GM21423 (cell line): Measurements from ENCODE around the gene ZNF618.

ENCODE experiments used
- ATAC-seq: cut with Tn5 transposase; IDR thresholded peaks from one replicate; pipeline ENCODE4 v1.9.1; 2021; ENCODE audit warnings: mild to moderate bottlenecking, moderate library complexity; ENCODE audit not compliant: unreplicated experiment

ZNF618 gene

DNA sequence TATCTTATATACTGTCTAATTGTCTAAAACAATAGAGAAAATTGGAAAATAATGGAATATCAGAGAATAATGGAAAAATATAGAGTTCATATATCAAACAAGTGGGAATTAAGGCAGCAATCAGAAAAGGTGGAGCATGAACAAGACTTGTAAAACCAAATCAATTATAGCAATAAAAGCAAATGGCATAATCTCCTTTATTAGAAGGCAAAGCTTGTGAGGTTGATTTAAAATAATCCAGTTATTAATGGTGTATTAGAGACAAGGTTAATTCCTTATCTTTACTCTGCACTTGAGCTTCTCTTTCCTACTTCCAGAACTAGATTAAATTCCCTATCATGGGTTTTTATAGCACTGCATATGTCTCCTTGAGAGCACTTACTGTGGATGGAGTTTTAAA is 137.9 kb downstream of the ZNF618 start:
- no peak for ATAC-seq

DNA sequence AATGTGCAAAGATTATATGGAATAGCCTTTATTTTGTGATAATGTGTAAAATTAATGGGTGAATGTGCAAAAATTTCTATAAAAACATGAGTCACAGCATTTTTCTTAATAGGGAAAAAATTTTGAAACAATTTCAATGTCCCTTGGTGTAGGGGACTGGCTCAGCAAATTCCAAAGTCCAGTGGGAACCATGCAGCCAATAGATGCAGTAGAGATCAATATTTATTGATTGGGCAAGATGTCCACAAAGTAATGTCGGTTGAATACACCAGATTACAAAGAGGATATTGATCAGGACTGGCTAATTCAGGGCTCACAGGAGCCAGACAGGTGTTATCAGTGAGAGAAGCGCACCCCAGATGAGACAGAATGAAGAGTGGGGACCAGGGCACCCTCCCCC is 139.5 kb downstream of the ZNF618 start:
- no peak for ATAC-seq

DNA sequence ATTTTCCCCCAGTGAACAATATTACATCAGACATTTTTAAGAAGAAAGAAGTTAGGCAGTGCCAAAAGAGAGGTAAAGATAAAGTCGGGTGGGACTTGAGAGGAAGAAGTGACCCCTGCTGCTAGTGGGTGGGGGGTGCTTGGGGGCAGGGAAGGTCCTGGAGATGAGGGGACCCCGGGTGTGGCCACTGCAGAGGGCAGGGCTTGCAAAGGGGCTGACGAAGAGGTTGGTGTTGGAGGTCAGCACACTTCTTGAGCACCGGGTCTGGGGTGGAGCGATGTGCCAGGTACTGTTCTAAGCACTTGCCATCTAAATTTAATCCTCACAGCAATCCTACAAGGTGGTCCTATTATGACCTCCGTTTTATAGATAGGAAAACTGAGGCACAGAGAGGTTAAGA is 140.0 kb downstream of the ZNF618 start:
- no peak for ATAC-seq

DNA sequence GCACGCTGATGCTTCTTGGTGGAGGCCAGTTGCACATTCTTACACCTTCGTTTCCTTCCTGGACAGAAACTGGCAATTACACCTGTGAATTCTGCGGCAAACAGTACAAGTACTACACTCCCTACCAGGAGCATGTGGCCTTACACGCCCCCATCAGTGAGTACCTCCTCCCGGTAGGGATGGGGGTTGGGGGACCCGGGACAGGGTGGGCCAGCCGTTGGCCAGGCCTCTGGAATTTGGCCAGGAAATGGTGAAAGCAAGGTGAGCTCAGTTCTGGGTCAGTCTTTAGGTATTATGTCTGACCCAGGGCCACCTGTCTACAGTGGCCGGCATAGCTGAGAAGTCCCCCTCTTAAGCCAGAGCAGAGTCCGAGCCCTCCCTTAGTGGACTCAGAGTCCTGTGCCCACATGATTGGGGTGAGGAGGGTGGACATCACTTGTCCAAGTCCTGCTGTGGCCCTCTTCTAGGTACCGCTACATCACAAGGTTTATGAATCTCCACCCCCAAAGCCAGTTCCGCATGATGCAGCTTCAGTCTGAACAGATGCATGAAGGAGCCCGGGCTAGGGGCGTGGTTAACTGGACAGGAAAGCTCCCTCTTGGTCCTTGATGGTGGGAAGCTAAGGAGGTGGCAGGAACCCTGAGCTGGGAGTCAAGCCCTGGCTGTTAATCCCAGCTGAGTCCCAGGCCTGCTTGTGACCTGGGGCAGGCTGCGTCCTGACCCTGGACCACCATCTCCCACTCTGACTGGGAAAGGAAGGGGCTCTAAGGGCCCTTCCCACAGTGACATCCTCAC is 140.7 kb downstream of the ZNF618 start:
- ATAC-seq = no peak

DNA sequence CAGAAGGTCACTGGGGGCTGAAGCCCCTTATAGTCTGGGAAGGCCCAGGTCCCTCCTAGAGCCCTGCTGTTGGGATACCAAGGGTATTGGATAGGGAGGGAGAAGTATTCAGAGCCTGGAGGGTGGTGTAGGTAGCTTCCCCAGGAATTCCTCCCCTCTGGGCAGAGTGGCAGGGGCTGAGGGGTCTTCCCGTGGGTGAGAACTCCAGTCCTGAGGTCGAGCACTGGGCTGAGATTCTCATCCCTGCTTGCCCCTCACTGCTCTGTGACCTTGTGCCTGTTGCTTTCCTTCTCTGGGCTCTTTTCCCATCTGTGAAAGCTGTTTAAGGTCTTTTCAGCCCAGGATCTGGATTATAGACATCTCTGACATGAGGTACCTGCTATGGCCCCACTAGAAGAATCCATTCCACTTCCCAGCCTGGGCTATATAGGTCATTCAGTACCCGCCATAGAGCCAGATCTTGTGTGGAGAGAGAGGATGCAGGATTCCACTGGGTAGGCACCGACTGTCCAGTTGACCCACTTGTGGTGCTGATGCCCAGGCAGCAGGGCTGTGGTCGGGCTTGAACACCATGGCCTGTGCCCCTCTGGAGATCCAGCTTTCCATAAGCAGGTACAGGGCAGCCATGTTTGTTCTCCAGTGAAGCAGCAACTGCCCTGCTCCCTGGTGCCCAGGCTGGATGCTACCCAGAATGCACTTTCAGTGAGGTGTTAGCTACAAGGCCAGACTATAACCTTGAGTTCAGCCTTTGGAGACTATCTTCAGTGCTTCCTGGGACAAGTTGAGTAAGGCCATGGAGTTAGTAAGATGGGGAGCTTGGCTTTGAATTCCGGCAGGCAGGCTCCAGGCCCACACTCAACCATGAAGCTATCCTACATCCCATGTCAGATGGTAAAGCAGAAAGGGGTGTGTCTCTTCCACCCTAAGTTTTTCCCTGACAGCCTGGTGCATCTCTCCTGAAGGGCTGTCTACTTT is 141.9 kb downstream of the ZNF618 start:
- no peak for ATAC-seq

DNA sequence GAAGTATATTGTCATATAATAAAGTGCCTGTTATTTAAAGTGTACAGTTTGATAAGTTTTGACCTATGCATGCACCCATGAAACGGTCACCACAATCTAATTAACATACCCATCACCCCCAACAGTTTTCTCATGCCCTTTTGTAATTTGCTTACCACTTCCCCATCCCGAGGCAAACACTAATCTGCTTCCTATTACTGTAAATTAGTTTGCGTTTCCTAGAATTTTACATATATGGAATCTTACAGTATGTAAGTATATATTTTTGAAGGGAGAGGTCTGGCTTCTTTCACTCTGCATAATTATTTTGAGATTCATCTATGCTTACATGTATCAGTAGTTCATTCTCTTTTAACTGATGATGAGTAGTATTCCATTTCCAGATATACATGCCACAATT is 145.5 kb downstream of the ZNF618 start:
- no peak for ATAC-seq

DNA sequence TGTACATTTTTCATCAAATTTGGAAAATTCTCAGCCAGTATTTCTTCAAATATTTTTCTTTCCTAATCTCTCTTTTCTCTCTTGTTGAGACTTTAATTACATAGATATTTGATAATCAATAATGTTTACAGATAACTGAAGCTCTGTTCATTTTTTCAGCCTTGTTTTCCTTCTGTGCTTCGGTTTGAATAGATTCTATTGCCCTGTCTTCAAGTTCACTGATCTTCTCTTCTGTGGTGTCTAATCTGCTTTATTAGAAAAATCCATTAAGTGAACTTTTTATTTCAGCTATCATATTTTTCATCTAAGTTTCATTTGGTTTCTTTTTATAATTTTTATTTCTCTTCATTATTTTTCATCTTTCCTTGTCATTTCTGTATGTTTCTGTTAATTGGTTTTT is 147.9 kb downstream of the ZNF618 start:
- ATAC-seq = no peak

DNA sequence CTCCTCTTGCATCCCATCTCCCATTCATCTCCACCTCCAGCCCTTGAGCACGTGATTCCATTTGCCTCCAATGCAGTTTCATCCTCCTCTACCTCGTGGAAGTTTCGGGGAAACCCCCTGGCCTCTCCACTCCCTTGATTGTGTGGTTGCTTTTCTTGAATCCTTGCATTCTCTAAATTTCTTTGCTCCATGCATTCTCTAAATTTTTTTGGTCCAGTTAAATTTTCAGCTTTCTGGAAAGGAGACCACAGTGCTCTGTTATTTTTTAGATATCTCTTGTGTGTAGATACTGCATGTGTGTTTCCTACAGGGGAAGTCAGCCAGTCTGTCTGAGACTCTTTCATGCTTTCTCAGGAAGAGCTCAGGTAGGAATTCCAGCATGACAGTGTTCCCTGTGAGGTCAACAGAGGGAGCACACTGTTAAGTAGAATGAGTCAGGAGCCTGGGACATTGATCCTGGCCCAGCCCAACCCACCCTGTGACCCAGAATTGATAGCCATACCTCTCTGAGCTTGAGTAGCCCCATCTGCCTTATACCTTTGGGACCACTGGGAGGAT is 149.2 kb downstream of the ZNF618 start:
- no peak for ATAC-seq

DNA sequence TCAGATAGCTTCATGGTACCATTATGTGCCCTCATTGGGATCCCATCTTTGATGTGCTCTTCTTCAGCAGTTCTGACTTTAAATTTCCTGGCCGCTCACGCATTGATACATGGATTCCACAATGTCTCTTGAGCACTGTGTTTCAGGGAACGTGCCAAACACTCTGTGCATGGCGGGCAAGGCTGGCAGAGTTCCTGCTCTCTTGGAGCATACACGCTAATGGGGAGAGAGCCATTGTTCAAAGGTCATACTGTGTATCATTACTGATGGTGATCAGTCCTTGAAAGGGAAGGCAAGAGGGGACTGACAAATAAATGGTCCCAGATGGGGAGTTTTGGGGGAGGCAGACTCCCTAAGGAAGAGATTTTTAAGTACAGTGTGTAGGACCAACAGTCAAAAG is 149.7 kb downstream of the ZNF618 start:
- no peak for ATAC-seq

DNA sequence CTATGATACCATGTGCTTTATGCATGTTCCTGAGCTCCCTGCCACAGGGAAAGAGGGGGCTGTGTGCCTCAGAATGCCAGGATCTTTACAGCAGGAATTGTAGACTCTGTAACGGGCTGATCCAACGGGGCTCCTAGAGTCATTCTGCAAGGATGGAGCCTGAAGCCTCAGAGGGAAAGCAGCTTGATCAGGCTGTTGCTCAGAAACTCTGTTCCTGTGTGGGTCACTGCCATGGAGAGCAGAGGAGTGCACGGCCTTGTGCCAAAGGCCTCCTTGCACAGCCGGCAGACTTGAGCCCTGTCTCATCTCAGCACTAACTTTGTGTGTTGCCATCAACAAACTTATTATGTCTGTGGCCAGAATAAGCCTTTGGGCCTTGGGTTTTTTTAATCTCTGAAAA is 150.2 kb downstream of the ZNF618 start:
- no peak for ATAC-seq

DNA sequence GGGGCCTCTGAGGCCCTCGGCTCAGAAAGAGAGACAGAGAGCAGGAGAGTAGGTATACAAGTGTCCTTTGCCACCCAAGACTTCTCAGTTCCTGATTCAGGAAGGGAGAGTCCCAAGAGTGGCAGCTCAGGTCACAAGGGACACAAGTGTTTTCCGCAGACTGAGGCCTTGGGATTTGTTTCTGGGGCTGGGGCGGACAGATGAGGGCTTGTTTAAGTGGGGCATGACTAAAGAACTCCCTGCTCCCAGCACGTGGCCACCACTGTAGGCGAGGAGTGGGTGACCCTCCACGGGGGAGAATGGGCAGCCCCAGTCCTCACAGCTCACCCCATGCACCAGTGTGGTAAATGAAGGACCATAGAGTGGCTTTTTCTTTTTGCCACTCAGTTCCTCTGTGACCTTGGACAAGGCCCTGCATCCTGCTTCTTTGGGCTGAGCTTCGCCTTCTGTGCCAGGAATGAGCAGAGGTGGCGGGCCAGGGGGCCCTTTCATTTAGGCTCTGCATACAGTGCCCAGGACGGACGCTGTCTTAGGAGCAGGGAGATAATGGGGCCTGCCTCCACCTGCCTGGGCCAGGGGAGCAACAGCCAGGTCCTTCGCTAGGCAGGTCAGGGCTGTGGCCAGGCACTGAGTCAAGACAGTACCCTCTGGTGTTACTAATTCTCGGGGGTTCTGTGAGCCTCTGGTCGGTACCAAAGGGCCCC is 151.2 kb downstream of the ZNF618 start:
- no peak for ATAC-seq

DNA sequence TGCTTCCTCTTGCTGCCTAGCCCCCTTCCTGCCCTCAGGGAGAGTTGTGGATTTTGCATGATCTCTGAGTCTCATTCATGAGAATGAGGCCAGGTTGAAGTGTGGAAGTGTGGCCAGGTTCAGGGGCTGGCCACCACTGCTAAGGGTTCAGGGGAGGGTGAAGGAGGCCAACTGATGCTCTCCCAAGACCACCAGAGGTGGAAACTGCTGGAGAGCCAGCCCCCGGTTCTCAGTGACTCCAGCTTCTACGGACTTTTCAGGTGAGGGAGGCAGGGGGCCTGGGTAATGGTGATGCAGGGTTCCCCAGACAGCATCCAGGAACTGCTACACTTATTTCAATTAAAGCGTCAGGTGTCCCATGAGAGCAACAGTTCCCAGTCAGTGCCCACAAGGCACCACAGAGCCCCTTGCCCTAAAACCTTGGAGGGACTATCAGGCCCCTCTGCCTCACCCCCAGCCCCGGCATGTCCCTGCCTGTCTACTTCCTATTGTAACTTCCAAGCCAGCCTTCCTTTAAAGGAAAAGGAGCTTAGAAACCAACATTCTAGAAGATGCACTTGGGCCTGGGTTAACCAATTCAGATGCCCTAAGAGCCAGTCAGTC is 151.9 kb downstream of the ZNF618 start:
- no peak for ATAC-seq

DNA sequence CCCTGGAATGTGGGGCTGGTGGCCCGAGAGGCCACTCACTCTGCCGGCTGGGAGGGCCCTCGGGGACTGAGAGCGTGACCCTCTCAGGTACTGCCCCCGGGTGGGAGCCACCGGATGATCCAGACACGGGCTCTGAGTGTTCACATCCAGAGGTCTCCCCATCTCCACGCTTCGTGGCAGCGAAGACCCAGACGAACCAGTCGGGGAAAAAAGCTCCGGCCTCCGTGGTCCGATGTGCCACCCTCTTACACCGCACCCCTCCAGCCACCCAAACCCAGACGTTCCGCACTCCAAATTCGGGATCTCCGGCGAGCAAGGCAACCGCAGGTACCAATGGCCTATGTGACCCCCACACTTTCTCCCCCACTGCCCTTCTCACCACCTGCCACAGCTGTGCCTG is 152.5 kb downstream of the ZNF618 start:
- ATAC-seq = no peak

DNA sequence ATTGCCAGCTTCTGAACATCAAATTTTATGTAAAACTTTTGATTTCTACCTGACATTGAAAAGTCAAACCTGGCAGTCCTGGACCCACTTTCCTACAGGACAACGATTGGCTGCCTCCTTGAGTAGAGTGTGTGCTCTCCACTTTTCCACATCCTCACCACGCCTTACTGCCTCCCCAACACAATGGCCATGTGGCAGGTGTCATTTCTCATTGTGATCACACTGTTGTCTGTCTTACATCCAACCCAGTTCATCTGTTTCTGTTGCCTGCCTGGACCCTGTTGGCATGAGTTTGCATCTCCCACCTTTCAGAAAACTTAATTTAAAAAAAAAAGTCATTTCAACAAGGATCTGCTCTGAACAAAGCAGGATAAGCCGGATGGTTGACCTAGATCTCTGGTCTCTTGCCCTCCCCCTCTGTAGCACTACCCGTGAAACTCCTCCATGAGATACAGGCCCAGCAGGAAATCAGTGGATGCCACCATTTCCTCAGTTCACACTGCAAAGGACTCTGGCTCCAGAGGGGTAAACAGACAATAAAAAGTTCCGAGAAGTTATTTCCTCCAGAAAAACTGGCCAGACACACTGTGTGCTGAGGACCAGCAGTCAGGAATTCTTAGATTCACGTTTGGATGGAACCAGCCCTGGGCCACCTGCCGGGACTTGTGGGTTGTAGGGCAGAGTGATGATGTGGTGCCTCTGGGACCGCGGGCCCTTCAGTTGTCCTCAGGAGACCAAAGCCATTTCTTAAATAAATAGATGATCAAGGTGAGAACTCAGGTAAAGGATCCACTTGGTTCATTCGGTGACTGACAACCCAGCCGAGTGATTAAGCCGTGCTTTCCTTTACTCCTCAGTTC is 153.4 kb downstream of the ZNF618 start:
- no peak for ATAC-seq

DNA sequence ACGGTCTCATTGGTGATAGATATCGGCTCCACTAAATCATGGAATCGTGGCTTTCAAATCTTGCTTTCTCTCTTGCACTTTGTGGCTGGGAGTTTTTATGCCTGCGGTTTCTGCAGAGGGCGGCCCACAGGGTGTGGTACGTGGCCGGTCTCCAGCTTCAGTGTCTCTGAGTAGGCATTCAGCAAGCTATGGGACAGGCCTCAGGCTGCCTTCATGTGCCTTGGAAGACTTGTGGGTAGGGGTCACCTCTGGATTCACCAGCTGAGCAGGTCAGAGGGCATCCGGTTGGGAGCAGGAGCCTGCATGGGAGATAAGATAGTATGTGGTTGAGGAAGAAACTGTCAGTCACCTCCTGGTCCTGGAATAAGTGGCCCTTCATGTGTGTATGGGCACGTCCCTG is 154.3 kb downstream of the ZNF618 start:
- ATAC-seq = no peak

DNA sequence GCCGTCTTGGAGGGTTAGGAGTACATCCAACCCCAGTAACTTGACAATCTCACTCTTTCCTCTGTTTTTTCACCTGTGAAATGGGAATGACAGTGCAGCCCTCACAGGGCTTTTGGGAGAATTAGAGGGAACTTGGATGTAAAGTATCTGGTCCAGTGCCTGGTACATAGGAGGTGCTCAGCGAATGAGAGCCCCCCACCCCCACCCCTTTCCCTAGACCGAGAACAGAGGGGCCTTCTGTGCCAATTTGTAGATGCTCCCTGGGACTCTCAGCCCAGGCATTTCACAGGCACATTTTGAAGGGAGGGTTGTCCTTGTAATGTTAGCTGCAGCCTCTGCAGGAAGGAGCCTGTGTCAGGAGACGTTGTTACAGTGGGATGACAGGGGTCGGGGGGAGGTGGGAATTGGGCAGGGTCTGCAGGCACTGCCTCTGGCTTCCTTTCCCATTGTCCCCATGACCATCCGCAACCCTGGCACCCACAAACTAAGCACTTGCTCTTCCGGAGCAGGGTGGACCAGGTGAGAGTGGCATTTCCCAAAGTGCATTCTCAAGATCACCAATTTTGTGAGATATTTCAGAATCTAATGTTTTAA is 155.0 kb downstream of the ZNF618 start:
- no peak for ATAC-seq

DNA sequence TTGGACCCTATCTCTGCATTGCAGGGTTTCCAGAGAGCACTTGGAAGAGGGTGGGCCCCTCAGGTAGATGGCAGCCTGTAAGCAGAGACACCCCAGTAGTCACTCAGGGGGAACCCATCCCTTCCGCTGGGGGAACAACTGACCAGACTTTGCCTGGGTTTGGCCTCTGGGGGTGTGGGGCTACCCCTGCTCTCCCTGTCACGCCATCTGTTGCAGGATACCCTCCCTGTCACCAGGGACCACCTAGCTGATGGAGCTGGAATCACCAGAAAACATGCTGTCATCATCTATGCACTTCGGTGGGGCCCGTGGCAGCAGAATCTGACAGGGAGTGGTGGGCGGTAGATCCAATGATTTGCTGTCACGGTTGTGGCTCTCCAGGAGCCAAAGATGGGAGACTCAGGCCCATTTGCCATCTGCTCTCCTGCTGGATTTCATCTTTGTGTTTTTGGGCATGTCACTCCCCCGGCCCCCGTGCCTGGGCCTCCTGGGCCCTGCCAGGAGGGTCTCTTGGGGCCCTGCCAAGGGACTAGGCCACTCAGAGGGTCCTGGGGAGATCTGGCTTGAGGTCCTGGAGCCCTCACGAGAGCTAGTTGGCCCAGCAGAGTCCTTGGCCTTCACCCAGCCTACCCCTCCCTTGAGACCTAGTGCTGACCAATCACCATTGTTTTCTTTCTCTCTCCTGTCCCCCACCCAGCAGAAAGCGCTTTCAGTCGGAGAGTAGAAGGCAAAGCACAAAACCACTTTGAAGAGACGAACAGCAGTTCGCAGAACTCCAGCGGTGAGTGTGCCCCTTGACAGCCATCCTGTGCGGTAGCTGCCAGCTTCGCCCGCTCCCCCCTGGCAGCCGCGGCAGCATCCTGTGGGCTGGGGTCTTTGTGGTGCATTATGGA is 156.1 kb downstream of the ZNF618 start:
- ATAC-seq = no peak

DNA sequence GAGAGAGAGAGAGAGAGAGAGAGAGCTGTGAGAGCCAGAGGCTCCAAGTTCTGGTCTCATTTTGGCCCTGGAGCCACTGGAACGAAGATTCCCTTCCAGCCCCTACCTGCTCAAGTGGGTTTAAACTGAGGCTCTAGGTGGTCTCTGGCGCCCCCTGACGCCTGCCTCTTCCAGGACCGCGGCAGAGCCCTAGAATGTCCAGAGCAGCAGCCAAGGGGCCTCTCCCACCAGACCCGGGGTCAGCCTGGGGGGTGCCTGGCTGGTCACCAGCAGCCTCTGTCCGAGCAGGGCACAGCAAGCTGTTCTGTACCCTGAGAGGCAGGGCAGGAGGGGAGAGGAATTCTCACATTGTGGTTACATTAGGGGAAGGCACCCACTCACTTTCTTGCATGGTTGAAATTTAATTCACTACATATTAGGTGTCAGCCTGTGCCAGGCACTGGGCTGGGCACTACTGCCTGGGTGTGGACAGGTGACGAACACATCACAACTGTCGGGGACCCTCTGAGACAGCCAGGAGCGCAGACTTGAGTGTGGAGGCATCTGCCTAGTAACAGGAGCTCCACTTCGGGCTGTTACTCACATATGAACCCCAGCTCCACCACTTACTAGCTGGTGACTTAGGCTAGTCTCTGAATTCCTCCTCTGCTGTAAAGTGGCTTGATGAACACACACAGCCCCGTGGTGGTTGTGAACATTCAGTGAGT is 157.4 kb downstream of the ZNF618 start:
- no peak for ATAC-seq
